ENCODE results near the gene SEBOX.
A peak's percentile ranks its signal among the peaks of the same experiment; 100 is the strongest.

Gene SEBOX, protein sequence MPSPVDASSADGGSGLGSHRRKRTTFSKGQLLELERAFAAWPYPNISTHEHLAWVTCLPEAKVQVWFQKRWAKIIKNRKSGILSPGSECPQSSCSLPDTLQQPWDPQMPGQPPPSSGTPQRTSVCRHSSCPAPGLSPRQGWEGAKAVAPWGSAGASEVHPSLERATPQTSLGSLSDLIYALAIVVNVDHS

DNA sequence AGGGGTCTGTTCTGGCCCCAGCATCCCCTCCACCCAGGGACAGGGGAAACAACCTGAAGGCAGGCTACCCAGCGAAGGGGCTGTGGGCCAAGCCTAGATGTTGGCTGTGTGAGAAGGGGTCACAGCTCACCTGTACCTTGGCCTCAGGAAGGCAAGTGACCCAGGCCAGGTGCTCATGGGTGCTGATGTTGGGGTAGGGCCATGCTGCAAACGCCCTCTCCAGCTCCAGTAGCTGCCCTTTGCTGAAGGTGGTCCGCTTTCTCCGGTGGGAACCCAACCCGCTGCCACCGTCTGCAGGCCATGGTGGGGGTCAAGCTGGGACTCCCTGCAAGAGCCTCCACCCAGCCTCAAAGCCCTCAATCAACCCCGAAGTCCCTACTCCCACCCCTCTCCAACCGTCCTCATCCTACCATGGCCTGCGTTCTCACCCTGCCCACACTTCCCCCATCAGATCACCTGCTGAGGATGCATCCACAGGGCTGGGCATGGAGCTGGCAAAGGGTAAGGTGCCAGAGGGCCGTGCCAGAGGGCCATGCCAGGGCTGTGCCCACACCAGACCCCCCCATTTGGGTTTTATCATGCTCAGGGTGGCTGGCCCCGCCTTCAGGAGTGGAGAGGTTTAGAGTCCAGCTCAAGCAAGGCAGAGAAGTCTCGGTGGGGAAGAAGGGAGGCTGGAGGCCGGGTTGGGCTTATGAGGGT is at the start of gene SEBOX:
SEBOX (minus strand) TSS at position 535 of the 699 bp plus-strand sequence; CDS start at position 487, 48 bp downstream.
- no peak for DNase-seq (ENCODE audit: low spot score)

- no peak for DNase-seq (ENCODE audit: low spot score)
These were observed 48.8 kb upstream of the SEBOX start for GRCh38 chr17:28413804-28414203.

DNA sequence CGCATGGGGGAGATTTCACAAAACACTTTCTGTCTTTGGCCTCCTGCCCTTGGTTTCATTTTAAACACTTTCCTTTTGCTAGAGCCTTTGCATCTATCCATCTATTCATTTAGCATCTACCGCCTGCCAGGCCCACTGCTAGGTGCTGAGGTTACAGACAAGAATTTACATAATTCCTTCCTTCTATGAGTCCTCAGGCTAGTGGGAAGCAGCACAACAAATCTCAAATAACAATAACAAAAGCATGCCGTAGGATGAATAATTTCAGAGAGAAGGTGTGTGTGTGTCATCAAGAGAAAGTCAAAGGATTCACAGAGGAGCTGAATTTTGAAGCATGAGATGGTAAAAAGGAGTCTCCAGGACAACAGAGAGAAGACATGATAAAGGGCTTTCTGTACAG is 47.1 kb upstream of the SEBOX start:
- no peak for DNase-seq (ENCODE audit: low spot score)

DNA sequence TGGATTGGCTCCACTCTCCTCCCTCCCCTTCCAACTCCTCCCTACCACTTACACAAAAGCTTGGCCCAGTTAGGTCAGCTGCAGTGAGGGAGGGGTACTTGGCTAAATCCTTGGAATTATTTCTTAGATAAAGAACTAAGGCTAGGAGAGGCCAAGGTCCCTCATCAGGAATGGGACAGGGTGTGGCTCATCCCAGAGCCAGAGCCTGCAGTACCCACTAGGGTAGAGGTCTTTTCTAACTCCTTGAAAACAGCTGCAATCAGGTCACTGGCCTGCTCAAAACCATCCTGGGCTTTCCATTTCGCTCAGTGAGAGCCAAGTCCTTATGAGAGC is 42.9 kb upstream of the SEBOX start:
- no peak for DNase-seq (ENCODE audit: low spot score)

DNA sequence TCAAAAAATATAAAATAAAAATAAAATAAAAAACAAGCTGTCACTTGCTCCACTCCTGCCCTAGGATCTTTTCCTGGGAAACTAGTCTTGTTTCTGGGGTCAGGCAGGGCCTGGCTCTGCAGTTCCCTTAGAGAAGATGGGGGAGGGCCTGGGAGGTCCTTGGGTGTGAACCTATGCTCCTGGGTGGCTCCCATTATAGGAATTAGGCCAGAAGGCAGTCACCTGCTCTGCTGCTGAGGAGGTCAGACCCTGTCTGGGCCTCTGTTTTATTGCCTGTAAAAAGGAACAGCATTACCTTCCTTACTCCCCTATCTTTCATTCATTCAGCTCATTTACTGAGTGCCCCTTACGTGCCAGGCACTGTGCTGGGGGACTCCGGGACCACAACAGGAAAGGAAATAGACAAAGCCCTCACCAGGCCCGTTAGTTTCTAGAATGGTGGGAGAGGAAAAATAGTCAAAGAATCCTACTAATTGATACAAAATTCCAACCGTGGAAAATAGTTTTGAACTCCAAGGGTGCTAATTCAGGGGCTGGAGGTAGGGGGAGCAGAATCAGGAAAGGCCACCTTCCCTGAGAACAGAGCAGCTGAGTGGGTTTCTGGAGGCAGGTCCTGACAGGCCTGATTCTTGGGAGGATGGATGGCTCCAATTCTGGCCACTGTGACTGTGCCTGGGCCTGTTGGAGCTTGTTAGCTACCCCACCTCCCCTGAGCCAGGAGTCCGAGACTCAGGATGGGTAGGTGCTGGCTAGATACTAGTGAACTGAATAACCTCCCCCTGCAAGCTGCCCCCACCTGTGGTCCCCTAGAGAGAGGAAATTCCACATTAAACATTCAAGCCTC is 42.4 kb upstream of the SEBOX start:
- no peak for DNase-seq (ENCODE audit: low spot score)

- DNase-seq (ENCODE audit: low spot score), result no peak
These were observed 41.4 kb upstream of the SEBOX start for GRCh38 chr17:28406473-28406814.

GRCh38 chr17:28405632-28406472 is 40.9 kb upstream of the SEBOX start, which contains the start of gene SLC46A1:
Gene SLC46A1, minus strand, starts transcription at chr17:28406212. Its CDS starts 98 bp downstream, at chr17:28406114.
- peak; percentile 59 for DNase-seq (ENCODE audit: low spot score)

- DNase-seq (ENCODE audit: low spot score), result no peak
These were observed 40.0 kb upstream of the SEBOX start for GRCh38 chr17:28404812-28405570.

DNA sequence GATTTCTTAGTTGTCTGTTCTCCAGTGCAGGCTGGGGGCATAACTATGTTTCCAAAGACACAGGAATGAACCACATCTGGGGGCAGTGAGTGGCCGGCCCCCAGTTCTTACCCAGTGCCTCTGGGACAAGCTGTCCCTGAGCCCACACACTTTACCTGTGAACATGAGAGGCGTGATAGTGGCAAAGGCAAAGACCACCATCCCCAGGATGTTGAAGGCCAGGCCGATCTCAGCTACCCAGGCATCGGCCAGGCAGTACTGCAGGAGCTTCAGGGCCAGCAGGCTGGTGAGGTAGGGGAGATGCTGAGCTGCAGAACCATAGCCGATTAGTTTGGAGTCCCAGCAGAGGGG is 39.4 kb upstream of the SEBOX start:
- DNase-seq (ENCODE audit: low spot score), result no peak

DNA sequence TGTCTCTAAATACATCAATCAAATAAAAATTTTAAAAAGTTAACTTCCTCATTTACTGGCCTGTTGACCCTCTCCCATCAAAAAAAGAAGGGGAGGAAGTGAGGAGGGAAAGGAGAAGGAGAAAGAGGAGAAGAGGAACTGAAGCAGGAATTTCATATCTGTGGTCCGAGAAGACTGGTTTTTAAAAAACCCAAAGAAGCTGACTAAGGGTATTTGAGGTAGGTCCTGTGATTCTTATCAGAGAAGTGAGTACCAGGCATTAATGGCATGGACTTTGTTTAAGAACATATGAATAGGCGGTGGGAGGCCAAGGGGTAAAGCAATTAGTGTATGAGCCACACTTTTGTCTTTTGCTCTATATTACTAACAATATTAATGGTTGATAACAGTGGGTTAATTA is 39.0 kb upstream of the SEBOX start:
- DNase-seq (ENCODE audit: low spot score), result no peak

GRCh38 chr17:28402844-28403243 is 37.8 kb upstream of the SEBOX start:
- no peak for DNase-seq (ENCODE audit: low spot score)

- peak; percentile 44 for DNase-seq (ENCODE audit: low spot score)
These were observed 37.2 kb upstream of the SEBOX start for GRCh38 chr17:28402224-28402630.

DNA sequence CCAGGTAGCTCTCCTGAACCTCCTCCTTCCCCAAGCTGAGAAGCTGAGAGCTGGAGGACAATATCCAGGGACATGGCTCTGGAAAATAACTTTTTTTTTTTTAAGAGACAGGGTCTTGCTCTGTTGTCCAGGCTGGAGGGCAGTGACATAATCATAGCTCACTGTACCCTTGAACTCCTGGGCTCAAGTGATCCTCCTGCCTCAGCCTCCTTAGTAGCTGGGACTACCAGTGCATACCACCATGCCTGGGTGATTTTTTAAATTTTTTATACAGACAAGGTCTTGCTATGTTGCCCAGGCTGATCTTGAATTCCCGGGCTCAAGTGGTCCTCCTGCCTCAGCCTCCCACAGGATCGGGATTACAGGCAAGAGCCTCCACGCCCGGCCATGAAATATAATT is 34.8 kb upstream of the SEBOX start:
- no peak for DNase-seq (ENCODE audit: low spot score)

- peak; percentile 88 for DNase-seq (ENCODE audit: low spot score)
These were observed 33.4 kb upstream of the SEBOX start for GRCh38 chr17:28398280-28398981.

DNA sequence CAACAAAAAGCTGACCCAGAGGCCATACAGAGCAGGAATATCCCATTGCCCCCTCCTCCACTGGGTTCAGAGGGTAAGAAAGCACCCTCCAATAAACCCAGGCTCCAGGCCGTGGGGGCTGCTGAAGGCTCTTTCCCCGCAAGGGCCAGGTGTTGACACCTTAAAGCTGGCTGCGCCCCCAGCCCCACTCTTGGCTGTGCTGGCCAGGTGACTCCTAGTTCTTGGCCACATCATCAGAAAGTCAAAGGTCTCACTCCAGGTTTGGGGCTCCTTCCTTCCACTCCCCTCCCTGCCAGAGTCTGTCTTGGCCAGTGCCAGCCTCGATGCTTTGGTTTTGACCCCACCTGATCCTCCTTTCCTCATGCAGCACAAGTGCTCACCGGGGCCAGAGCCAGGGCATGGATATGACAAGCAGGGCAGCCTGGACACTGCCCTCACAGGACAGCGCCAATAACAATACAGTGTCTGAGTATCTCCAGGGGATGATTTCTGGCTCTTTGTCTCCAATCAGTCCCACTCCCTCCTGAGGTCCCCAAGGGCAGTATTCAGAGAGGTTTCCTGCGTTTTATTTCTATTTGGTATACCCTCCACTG is 32.8 kb upstream of the SEBOX start:
- DNase-seq (ENCODE audit: low spot score), result no peak

GRCh38 chr17:28397275-28397674 is 32.3 kb upstream of the SEBOX start:
- no peak for DNase-seq (ENCODE audit: low spot score)

- DNase-seq (ENCODE audit: low spot score), result no peak
These were observed 31.7 kb upstream of the SEBOX start for GRCh38 chr17:28396635-28397239.

GRCh38 chr17:28395968-28396367 is 31.0 kb upstream of the SEBOX start:
- DNase-seq (ENCODE audit: low spot score), result no peak

GRCh38 chr17:28395426-28395825 is 30.4 kb upstream of the SEBOX start:
- DNase-seq (ENCODE audit: low spot score), result no peak
